Measurements from ENCODE around the gene PRKCB. TPM values are rescaled to one million over a fixed set of nuclear protein-coding genes. Genes with fewer than 3 reads are reported as not detected.

PRKCB gene
- total RNA-seq, 4 donors from 2014 or later, result 0.51 to 1.3 (median 1.1) TPM

DNA sequence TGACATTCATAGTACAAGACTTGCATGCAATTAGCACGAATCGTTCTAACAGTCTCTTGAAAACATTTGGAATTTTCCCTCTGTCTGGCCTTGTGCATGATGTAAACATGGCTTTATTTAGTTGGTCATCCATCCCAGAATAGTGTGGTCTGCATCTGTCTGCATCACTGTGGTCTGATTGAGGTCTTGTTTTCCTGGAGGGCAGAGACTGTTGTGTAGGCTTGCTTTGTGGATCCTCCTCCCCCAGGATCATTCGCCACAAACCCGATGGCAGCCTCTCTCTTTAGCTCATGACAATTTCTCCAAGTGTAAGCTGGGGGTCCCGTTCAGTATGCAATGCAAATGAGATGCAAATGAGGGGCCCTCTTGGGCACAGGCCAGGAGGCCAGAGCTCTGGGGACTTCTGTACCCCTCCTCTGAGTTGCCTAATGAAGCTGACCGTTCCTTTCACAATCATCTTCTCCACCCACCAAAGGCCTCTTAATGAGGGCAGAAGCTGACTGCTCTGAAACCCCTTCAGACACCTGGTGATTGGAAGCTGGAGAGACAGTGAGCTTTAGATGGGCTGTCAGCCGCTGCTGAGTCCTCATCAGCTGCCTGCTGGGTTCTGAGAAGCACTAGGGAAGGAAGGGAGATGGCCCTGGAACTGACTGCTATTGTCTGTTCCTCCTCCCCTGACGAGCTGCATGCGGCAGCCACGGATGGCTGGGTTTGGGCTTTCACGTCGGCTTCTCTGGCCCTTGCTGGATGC, 219.1 kb downstream of the PRKCB start:
- Histone ChIP-seq H3K4me3 (no peak overlapping the region), H3K27ac (no peak overlapping the region), H3K9me3 (no peaks in the 10 kb centered on the region), H3K27me3 (peaks cover 0 to 7% (median 0%) of the 10 kb centered on the region in 3 donors), H3K4me1 (no peaks in the 10 kb centered on the region), H3K36me3 (no peaks in the 10 kb centered on the region)
- no peak for ATAC-seq
- no peak for TF ChIP-seq POLR2A (IDR thresholded peaks at IDR 0.05)
- TF ChIP-seq, protein P1, sequence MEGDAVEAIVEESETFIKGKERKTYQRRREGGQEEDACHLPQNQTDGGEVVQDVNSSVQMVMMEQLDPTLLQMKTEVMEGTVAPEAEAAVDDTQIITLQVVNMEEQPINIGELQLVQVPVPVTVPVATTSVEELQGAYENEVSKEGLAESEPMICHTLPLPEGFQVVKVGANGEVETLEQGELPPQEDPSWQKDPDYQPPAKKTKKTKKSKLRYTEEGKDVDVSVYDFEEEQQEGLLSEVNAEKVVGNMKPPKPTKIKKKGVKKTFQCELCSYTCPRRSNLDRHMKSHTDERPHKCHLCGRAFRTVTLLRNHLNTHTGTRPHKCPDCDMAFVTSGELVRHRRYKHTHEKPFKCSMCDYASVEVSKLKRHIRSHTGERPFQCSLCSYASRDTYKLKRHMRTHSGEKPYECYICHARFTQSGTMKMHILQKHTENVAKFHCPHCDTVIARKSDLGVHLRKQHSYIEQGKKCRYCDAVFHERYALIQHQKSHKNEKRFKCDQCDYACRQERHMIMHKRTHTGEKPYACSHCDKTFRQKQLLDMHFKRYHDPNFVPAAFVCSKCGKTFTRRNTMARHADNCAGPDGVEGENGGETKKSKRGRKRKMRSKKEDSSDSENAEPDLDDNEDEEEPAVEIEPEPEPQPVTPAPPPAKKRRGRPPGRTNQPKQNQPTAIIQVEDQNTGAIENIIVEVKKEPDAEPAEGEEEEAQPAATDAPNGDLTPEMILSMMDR (IDR thresholded peaks at IDR 0.05 in 4 of 5, conservative IDR thresholded peaks at IDR 0.05 in 1 of 5), result no peak
- in situ Hi-C loops (cut with MboI; ENCODE audit: low sequenced_read_pairs in 4 of 4) (no loop called here), intact Hi-C loops (cut with DNase I; ENCODE audit: low total_unique reads) (no loop called here)
- DNase-seq, result no peak

DNA sequence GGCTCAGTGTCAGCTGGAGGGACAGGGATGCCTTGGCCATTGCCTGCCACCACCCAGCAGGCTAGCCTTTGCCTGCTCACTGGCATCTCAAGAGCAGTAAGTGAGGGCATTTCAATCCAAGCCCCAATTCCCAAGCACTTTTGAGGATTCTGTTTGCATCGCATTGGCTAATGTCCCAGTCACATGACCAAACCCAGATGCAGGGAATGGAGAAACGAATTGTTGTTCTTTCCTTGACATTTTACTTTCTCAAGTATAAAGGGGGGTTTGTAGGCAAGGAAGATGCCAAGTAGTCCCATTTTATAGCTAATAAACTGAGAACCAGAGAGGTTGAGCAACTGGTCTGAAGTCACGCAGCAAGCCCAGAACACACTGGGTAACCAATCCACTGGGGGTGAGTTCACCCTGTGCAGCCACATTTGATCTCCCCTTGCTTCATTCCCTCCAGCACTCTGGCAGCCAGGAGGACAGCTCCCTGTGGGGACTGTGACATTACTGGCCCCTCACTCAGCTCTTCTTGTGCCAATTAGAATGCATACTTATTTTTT, 226.6 kb downstream of the PRKCB start:
- no peaks in the 10 kb centered on the region for H3K9me3 ChIP-seq
- ATAC-seq (no peak), DNase-seq (no peak)
- H3K4me1 ChIP-seq, result no peaks in the 10 kb centered on the region
- no peak for TF ChIP-seq POLR2A (IDR thresholded peaks at IDR 0.05)
- TF ChIP-seq, protein P1 (IDR thresholded peaks at IDR 0.05 in 4 of 5, conservative IDR thresholded peaks at IDR 0.05 in 1 of 5), result no peak
- no peaks in the 10 kb centered on the region for H3K36me3 ChIP-seq
- H3K27ac ChIP-seq, result no peak overlapping the region
- in situ Hi-C loops (cut with MboI; ENCODE audit: low sequenced_read_pairs in 4 of 4), result no loop called here
- no peak overlapping the region for H3K4me3 ChIP-seq
- no peaks in the 10 kb centered on the region for H3K27me3 ChIP-seq
- intact Hi-C loops (cut with DNase I; ENCODE audit: low total_unique reads), result no loop called here

DNA sequence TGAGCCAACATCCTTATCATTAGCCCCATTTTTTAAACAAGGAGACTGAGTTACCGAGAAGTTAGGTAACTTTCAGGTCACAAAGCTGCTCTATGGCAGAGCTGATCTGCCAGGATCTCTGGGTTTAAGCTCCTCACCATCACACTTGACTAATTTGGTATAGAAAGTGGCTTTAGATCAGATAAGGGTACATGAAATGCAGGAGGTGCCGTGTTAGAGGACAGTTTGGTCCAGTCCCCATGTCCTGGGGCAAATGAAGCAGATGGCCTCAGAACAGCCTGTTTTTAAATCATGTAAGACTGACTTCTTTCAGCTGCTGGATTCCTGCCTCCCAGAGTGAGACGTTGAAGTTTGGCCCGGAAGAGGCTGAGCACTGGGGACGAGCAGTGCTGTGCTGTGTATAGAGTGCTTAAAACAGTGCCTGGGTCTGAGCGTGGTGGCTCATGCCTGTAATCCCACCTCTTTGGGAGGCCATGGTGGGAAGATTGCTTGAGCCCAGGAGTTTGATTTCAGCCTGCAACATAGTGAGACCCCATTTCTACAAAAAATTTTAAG, 233.3 kb downstream of the PRKCB start:
- no peaks in the 10 kb centered on the region for H3K9me3 ChIP-seq
- TF ChIP-seq, protein P1 (IDR thresholded peaks at IDR 0.05 in 4 of 5, conservative IDR thresholded peaks at IDR 0.05 in 1 of 5), result no peak
- TF ChIP-seq POLR2A (IDR thresholded peaks at IDR 0.05), result no peak
- in situ Hi-C loops (cut with MboI; ENCODE audit: low sequenced_read_pairs in 4 of 4) (no loop called here), intact Hi-C loops (cut with DNase I; ENCODE audit: low total_unique reads) (no loop called here)
- H3K27ac ChIP-seq, result no peak overlapping the region
- DNase-seq, result no peak
- H3K27me3 ChIP-seq, result no peaks in the 10 kb centered on the region
- ATAC-seq, result no peak
- H3K36me3 ChIP-seq, result no peaks in the 10 kb centered on the region
- H3K4me3 ChIP-seq, result no peak overlapping the region
- H3K4me1 ChIP-seq, result no peaks in the 10 kb centered on the region

DNA sequence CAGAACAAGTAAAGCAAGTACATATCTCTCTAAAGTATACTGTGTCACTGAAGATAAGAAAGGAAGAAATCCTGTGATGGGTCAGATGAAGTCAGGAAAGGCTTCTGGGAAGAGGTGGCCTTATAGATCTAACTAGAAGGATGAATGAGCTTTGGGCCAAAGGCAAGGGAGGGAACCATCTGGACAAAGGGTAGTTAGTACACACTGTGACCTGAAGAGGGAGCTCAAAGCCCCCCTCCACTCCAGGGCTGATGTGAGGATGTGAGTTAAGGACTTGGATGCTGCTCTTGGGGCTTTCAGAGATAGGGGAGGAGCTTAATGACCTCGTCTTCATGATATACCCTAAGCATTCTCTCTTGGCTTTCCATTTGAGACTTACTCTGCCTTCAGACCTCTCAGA, 235.1 kb downstream of the PRKCB start:
- intact Hi-C loops (cut with DNase I; ENCODE audit: low total_unique reads), result no loop called here
- no peak for ATAC-seq
- Histone ChIP-seq H3K27ac (no peak overlapping the region), H3K36me3 (no peaks in the 10 kb centered on the region), H3K27me3 (no peaks in the 10 kb centered on the region), H3K9me3 (no peaks in the 10 kb centered on the region), H3K4me3 (no peak overlapping the region), H3K4me1 (no peaks in the 10 kb centered on the region)
- in situ Hi-C loops (cut with MboI; ENCODE audit: low sequenced_read_pairs in 4 of 4), result no loop called here
- TF ChIP-seq POLR2A (IDR thresholded peaks at IDR 0.05), result no peak
- TF ChIP-seq, protein P1 (IDR thresholded peaks at IDR 0.05 in 4 of 5, conservative IDR thresholded peaks at IDR 0.05 in 1 of 5), result no peak
- DNase-seq, result no peak

Measured in gastrocnemius medialis (tissue), 4 donors.